ENCODE data around the gene MICAL1. TPM values are rescaled to one million over a fixed set of nuclear protein-coding genes. Genes with fewer than 3 reads are reported as not detected.

MICAL1 gene
- total RNA-seq, 1 donor, result 26.1 TPM

DNA sequence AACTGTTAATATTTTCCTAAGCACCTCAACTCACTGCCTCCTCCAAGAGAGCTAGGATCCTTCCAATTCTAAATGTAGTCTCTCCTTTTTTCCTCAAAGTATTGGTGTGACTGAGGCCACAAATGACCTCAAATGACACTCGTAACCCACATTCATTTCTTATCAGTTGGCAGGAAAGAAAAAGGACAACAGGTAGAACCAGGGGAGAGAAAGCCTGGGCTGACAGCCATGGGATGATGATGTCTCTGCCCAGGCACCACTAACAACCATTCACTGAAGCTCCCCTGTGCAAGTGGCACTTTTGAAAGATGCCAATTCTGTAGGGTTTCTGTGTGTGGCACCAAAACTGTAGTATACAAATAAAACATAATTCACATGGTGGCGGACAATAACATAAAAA is 20.1 kb upstream of the MICAL1 start:
- Histone ChIP-seq H3K27me3 (ENCODE audit: insufficient read depth, low read length) (no peaks in the 10 kb centered on the region), H4K20me1 (ENCODE audit: insufficient read depth, low read length) (peaks cover 2% of the 10 kb centered on the region), H3K4me1 (ENCODE audit: insufficient read depth, low read length) (peaks cover 4% of the 10 kb centered on the region), H3K36me3 (ENCODE audit: insufficient read depth, low read length) (peaks cover 45% of the 10 kb centered on the region), H2AFZ (ENCODE audit: low read length) (no peak overlapping the region), H3K9me3 (ENCODE audit: low read depth, low read length) (no peaks in the 10 kb centered on the region), H3K4me3 (ENCODE audit: insufficient read depth, low read length) (no peak overlapping the region), H3K4me2 (ENCODE audit: insufficient read depth, low read length) (no peak overlapping the region), H3K27ac (ENCODE audit: low read depth, low read length) (no peak overlapping the region), H3K79me2 (ENCODE audit: insufficient read depth, low read length) (peaks cover 34% of the 10 kb centered on the region)
- no peak for DNase-seq (ENCODE audit: insufficient read length, low spot score, missing footprints)
- no peak for TF ChIP-seq CTCF (IDR thresholded peaks at IDR 0.05; ENCODE audit: extremely low read depth, low read depth, low read length)

DNA sequence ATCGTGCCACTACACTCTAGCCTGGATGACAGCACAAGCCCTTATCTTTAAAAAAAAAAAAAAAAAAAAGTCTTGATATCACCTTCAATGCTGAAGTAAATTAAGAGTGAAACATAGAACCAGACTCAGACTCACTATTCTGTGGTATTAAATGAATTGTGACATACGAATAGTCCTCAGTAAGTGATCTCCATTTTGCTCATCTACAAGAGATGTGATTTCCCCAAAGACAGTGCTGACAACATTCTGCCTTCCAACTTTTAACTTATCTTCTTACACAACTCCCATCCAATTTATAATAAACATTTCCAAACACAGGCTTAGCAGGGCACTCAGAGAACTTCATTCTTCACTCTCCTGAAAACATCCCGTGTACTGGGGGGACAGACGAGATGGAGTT is 19.4 kb upstream of the MICAL1 start:
- DNase-seq (ENCODE audit: insufficient read length, low spot score, missing footprints), result no peak
- Histone ChIP-seq H3K36me3 (ENCODE audit: insufficient read depth, low read length) (peaks cover 44% of the 10 kb centered on the region), H4K20me1 (ENCODE audit: insufficient read depth, low read length) (peaks cover 2% of the 10 kb centered on the region)

DNA sequence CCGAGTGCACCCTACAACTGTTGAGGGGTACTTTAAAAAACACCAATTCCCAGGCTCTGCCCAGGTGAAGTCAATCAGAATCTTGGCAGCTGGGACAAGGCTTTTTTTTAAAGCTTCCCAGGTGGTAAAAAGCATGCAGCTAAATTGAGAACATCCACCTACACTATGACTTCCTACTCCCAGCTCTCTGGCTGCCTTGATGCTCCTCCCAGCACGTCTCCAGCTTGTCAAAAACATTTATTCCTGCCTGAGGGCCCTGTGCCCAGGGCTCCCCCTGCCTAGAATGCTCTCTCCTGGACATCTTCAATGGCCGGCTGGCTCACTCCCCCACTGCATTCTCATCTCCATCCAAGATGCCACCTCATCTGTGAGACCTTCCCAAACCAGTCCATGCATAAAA is 17.5 kb upstream of the MICAL1 start:
- H3K36me3 ChIP-seq (ENCODE audit: insufficient read depth, low read length), result peaks cover 53% of the 10 kb centered on the region

More for the DNA sequence above, 19.4 kb upstream of the MICAL1 start:
- Histone ChIP-seq H3K4me1 (ENCODE audit: insufficient read depth, low read length) (peaks cover 4% of the 10 kb centered on the region), H3K9me3 (ENCODE audit: low read depth, low read length) (no peaks in the 10 kb centered on the region), H2AFZ (ENCODE audit: low read length) (no peak overlapping the region), H3K27me3 (ENCODE audit: insufficient read depth, low read length) (no peaks in the 10 kb centered on the region), H3K27ac (ENCODE audit: low read depth, low read length) (no peak overlapping the region), H3K4me2 (ENCODE audit: insufficient read depth, low read length) (no peak overlapping the region), H3K4me3 (ENCODE audit: insufficient read depth, low read length) (no peak overlapping the region), H3K79me2 (ENCODE audit: insufficient read depth, low read length) (peaks cover 29% of the 10 kb centered on the region)
- no peak for TF ChIP-seq CTCF (IDR thresholded peaks at IDR 0.05; ENCODE audit: extremely low read depth, low read depth, low read length)

More for the DNA sequence above, 17.5 kb upstream of the MICAL1 start:
- H3K9me3 ChIP-seq (ENCODE audit: low read depth, low read length), result no peaks in the 10 kb centered on the region
- peaks cover 14% of the 10 kb centered on the region for H3K79me2 ChIP-seq (ENCODE audit: insufficient read depth, low read length)
- no peak overlapping the region for H3K4me3 ChIP-seq (ENCODE audit: insufficient read depth, low read length)
- no peak overlapping the region for H3K4me2 ChIP-seq (ENCODE audit: insufficient read depth, low read length)
- no peaks in the 10 kb centered on the region for H3K4me1 ChIP-seq (ENCODE audit: insufficient read depth, low read length)
- no peak for DNase-seq (ENCODE audit: insufficient read length, low spot score, missing footprints)
- no peak overlapping the region for H2AFZ ChIP-seq (ENCODE audit: low read length)
- no peak overlapping the region for H3K27ac ChIP-seq (ENCODE audit: low read depth, low read length)
- H3K27me3 ChIP-seq (ENCODE audit: insufficient read depth, low read length), result no peaks in the 10 kb centered on the region
- TF ChIP-seq CTCF (IDR thresholded peaks at IDR 0.05; ENCODE audit: extremely low read depth, low read depth, low read length), result no peak
- peaks cover 2% of the 10 kb centered on the region for H4K20me1 ChIP-seq (ENCODE audit: insufficient read depth, low read length)

Measured in osteoblast (primary cell).